Activated gamma-delta T cell treated with Interleukin-2 at 50 U/mL for 16 hours (primary cell): ENCODE measurements around the gene RPTOR.

Experiments
- DNase-seq: peaks from one replicate; pipeline ENCODE4 v3.0.0-alpha.2; 2020

The RPTOR gene

GRCh38 chr17:80941171-80941570, 396.5 kb downstream of the RPTOR start:
- no peak for DNase-seq

DNA sequence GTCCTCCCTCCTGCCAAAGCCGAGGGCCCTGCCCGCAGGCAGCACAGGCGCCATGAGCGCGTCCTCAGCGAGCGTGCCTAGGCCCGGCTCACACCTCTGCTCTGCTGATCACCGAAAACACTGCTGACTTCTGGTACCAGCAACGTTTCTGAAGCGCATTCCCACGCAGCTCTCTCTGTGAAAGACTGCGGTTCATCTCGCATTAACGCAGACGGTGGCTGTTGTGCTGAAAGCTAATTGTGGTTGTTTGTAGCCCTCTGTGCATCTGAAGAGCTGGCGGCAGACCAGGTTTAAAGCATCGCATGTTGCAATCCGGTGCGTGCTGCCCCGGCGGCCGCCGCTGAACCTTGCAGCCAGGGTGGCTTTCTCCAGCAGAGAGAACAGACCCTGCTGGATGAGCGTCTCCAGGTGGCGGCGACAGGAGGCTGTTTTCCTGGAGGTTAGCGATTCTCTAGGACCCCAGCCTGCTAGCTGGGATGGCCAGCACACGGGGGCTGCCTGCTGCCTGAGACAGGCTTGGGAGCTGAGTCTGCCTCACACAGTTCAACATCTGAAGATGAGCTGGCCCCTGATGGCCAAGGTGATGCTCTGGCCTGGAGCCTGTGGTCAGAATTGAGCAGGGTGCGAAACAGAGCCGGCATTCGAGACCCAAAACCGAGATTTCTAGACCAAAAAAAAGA, 397.2 kb downstream of the RPTOR start:
- no peak for DNase-seq

DNA sequence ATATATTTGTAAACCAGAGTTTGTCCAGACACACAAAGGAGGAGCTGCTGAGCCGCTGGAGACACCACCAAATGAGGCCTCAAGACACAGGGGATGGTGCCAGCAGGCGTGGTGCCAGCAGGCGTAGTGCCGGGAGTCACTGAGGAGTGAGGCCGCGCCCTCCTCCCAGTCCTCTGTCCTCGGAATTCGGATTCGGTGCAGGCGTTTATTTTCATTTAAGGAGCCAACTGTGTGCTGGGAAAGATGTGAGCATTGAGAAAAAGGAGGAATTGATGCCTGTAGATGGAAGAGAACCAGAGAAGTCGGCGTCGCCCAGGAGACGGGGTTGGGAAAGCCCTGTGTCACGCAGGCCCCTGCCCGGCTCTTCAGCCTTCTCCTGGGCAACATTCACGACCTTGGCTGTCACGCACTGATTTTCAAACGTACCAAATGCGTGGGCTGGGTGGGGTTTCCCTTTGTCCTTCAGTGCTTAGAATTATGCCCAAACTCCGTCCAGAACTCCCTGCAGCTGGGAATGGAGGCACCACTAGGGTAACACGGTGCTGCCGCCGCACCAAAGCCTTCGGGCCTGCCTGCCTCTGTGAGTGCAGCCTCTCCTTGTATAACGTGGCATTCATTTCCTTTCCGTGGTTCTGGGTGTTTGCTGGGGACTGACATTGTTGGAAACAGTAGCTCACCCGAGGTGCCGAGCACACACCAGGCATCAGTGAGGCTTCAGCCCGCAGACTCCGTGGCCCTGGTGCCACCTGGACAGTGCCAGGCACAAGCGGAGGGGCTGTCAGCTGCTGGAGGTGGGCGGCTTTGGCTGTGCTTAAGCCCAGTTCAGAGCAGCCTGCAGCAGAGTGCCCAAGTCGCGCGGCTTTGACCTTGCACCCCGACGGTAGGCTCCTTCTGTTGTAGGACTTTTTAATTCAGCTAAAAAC, 398.0 kb downstream of the RPTOR start:
- no peak for DNase-seq

GRCh38 chr17:80943346-80944145, 398.9 kb downstream of the RPTOR start:
- DNase-seq = no peak

DNA sequence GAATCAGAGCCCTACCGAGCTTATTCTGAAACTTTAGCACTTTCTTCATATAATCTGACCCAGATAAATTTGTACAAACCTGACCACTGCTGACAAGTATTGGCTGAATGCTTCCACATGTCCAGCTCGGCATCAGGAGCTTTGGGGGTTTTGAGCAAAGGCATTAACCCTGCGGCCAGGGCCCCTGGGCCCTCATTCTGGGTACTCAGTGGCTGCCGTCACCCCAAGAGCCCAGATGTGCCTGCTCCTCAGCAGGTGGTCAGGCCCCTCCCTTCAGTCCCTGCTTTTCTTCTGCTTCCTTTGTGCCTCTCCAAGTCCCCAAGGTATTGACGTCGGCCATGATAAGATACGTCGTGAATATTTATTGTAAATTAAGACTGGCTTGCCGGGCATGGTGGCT, 399.7 kb downstream of the RPTOR start:
- DNase-seq = no peak

- no peak for DNase-seq
Observed at GRCh38 chr17:80945736-80946135, 401.1 kb downstream of the RPTOR start.

- no peak for DNase-seq
Observed at GRCh38 chr17:80946449-80946848, 401.8 kb downstream of the RPTOR start.

DNA sequence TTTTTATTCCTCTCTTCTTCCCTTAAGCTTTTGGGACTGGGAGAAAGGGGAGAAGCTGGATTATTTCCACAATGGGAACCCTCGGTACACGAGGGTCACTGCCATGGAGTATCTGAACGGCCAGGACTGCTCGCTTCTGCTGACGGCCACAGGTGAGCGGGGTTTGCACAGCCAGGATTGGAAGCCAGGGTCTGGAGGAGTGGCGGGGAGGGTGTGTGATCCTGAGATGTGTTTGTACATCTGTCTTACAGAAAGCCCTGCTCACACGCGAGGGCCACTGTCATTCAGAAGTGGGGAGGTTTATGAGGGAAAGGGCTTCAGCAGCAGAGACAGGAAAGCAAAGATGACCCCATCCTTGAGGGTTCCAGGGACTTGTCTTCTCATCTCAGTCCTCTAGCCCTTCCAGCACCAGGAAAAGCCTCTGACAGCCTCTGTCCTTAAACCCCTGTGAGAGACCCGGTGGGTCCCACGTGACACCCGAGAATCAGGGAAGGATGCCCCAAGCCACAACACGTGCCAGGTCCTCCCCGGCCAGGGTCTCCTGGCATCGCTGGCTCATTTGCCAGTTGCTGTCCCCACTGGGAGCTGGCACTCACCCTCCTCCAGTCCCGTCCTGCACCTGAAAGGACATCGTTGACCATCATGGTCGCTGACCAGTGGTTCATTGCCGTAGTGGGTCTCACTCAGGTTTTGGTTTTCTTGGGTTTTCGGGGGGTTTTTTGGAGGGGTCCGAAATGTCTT, 402.7 kb downstream of the RPTOR start:
- DNase-seq = no peak

GRCh38 chr17:80948019-80948975, 403.7 kb downstream of the RPTOR start:
- no peak for DNase-seq

GRCh38 chr17:80948976-80949450, 404.4 kb downstream of the RPTOR start:
- no peak for DNase-seq

DNA sequence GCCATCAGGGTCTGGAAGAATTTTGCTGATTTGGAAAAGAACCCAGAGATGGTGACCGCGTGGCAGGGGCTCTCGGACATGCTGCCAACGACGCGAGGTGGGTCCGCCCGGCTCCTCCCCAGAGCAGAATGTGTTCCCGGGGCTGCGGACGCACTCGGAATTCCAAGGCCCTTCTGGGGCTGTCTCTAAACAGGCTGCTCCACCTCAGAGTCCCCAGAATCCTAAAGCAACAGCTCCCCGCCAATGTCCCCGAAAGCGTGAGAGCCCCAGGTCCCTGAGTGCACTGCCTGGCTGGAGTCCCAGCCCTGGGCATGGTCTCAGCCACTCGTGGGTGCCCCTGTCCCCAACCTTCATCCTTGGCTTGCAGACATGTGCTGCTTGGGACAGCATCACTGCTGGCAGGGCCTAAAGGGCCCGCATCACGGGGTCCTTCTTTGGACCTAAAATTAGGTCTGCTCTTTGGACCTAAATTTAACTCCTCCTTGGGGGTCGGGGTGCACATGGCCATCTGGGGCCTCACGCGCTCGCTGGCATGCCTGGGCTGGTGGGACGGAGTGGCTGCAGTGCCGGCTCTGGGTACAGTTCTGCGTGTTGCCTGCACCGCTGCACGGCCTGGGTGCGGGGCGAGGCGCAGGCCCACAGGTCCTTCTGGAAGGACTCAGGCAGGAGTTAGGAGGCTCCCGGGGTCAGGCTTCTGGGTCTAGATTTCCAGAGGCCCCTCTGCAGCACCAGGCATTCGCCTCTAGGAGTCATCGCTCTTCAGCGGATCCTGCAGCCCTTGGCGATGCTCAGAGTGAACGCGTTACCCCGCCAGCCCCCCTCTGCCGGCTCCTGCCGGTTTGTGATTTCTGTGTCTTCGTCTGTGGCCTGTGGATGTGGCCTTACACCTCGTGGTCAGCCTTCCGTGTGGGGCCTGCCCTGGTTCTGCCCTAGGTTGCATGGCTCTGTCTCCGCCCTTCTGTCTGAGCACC, 405.1 kb downstream of the RPTOR start:
- DNase-seq = no peak

DNA sequence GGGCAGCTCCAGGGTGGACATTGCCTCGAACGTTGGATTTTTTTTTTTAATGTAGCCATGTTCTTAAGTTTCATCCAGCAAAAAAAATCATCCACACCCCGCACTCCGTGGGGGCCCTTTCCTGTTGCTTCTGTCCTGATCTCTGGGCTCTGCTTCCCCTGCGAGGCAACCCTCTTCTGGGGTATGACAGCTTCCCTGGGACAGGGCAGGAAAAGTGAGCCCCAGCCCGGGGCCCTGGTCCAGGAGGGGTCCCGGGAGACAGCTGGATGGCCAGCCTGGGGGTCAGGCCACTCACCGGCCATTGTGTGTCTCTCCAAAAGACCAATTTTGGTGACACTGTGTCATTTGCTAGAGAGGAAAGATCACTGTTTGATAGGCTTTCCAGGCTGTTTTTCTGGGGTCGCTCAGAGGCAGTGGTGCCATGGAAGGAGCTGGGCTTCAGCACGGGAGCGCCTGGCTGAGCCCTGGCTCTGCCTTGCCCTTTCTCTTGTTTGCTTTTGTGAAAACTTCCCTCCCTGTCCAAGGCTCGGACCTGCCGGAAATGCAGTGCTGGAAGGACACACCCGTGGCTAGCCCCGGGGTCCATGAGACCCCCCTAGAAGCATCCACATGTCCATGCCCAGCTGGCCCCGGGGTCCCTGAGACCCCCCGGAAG, 406.0 kb downstream of the RPTOR start:
- DNase-seq = no peak

- no peak for DNase-seq
Observed at GRCh38 chr17:80951121-80952090, 406.8 kb downstream of the RPTOR start.

DNA sequence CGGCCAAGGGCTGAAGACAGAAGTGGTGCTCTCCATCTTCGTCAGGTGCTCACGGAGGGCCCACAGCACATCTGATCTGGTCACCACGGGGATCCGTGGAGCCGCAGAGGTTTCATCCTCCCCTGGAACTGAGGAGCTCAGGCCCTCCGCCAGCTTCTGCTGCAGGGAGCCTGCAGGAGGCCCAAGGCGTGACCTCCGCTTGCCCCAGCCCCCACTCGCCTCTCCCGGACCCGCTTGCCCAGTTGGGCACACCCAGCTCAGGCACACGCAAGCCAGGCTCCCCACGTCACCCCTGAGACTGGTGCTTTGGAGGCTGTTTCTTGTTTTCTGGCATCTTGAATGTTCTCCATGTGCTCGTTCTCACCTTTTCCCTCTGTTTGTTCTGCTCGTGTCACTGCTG, 407.7 kb downstream of the RPTOR start:
- DNase-seq = no peak

DNA sequence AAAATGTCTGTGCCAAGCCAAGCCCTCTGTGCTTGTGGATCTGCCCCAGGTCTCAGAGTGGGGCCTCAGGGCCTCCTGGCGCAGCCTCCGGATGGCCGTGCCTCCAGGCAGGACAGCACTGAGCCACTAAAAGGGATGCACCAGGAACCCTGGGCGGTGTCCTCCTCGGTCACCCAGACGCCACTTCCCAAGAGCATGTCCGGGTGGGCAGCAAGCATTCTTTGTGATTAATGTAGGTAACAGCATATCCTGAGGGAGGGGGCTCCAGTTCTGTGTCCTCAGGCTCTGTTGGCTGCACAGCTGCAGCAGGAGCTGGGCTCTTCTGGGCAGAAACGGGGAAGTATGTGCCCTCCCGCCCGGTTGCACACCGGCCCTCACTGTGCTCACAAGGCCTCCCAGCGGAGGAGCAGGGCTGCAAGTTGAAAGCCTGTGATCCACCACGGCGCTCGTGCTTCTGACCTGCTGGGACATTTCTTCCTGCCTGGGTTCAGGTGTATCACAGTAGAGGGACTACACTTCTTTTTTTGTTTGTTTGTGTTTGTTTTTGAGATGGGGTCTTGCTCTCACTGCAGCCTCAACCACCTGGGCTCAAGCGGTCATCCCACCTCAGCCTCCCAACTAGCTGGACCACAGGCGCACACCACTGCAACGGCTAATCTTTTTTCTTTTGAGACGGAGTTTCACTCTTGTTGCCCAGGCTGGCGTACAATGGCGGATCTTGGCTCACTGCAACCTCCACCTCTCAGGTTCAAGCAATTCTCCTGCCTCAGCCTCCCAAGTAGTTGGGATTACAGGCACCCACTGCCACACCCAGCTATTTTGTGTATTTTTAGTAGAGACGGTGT, 409.1 kb downstream of the RPTOR start:
- DNase-seq = no peak

DNA sequence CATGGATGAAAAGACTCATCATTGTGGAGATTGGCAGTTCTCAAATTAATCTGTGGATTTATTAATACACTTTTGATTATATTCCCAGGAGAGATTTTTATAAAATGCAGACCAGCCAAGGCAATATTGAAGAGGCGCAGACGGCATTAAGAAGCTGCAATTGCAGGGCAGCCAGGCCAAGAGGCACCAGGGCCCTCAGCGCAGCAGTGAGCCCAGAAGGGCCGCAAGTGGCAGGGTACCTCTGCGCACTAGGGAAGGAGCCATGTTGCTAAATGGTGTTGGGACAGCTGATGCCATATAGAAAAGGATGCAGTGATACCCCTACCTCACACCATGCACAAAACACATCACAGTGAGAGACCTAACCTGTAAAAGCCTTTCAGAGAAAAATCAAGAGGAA, 410.4 kb downstream of the RPTOR start:
- DNase-seq = no peak

DNA sequence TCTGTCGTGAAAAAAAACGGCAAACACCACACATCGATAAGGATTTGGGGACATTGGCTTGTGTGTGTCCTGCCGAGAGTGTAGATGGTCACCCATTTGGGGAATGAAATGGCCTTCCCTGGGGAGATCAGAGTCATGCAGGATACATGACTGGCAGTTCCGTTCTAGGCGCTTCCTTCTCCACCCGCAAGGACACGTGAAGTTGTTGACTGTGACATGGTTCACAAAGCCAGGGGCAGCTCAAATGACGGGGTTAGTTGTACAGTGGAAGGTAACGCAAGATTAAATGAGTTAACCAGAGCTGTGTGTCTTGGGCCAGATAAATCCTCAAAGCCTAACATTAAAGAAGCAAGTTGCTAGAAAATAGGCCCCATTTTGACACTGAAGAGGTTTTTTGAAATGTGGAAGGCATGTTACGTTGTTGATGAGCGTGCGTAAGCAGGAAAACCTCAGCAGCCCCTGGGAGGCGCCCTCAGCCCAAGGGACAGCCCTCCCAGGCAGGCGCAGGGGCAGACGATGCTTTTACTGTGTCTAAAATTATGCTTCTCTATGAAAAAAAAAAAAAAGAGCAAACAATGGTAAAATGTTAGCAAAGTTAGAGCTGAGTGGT, 411.1 kb downstream of the RPTOR start:
- no peak for DNase-seq
